B cell (primary cell): ENCODE results near the gene SPPL2A.

Experiments
- EZH2 ChIP-seq: IDR thresholded peaks from 2 replicates; pipeline ENCODE4 v1.6.1; 2012; ENCODE audit warnings: borderline replicate concordance, low read depth, mild to moderate bottlenecking, moderate library complexity, low read length; ENCODE audit not compliant: insufficient read depth, poor library complexity, severe bottlenecking
- TF ChIP-seq, protein P1 (sequence below): fragments of 200-600 bp; IDR thresholded peaks from one replicate; pipeline ENCODE4 v1.8.0; 2022; ENCODE audit warnings: antibody characterized with exemption, mild to moderate bottlenecking

DNA sequence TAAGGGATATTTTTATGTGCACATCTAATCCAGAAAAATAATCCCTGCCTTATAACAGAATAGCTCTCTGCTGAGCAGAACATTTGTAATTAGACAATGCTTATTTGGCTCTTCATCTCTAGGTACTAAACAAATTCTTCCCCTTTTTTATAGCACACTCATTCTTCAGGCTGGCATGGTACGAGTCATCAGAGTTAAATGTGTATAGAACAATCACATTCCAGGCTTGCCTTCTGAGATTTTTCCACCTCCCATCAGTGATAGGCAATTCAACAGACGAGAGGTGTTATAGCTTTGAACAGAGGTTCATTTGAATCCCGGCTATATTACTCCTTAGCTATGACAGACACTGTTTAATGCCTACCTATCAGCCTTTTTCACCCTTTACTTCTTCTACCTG is 21.4 kb upstream of the SPPL2A start:
- TF ChIP-seq, protein P1, sequence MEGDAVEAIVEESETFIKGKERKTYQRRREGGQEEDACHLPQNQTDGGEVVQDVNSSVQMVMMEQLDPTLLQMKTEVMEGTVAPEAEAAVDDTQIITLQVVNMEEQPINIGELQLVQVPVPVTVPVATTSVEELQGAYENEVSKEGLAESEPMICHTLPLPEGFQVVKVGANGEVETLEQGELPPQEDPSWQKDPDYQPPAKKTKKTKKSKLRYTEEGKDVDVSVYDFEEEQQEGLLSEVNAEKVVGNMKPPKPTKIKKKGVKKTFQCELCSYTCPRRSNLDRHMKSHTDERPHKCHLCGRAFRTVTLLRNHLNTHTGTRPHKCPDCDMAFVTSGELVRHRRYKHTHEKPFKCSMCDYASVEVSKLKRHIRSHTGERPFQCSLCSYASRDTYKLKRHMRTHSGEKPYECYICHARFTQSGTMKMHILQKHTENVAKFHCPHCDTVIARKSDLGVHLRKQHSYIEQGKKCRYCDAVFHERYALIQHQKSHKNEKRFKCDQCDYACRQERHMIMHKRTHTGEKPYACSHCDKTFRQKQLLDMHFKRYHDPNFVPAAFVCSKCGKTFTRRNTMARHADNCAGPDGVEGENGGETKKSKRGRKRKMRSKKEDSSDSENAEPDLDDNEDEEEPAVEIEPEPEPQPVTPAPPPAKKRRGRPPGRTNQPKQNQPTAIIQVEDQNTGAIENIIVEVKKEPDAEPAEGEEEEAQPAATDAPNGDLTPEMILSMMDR, result no peak
- TF ChIP-seq EZH2, result no peak
